Trophoblast cell (in vitro differentiated cells and primary cell): ENCODE measurements around the gene PPP4R1.

Source experiments
- DNase-seq, 2 donors: peaks; one replicate each; pipeline ENCODE4 v3.0.0-alpha.2; 2016
- H2AFZ ChIP-seq: 2 replicates; pipeline ENCODE4 v1.6.1; 2013; ENCODE audit warnings: low read length, moderate library complexity, mild to moderate bottlenecking; ENCODE audit not compliant: insufficient read depth, poor library complexity
- H2AK5ac ChIP-seq: 2 replicates; pipeline ENCODE4 v1.6.1; 2013; ENCODE audit warnings: mild to moderate bottlenecking, low read length
- H2BK120ac ChIP-seq: 2 replicates; pipeline ENCODE4 v1.6.1; 2013; ENCODE audit warnings: low read length, mild to moderate bottlenecking, moderate library complexity; ENCODE audit not compliant: insufficient read depth, poor library complexity
- H2BK12ac ChIP-seq: 2 replicates; pipeline ENCODE4 v1.6.1; 2013; ENCODE audit warnings: mild to moderate bottlenecking, low read length, moderate library complexity
- H2BK5ac ChIP-seq: 2 replicates; pipeline ENCODE4 v1.6.1; 2013; ENCODE audit warnings: low read length, low read depth, moderate library complexity, mild to moderate bottlenecking; ENCODE audit not compliant: poor library complexity
- H3K14ac ChIP-seq: 2 replicates; pipeline ENCODE4 v1.6.1; 2013; ENCODE audit warnings: mild to moderate bottlenecking, low read length
- H3K18ac ChIP-seq: 2 replicates; pipeline ENCODE4 v1.6.1; 2013; ENCODE audit warnings: mild to moderate bottlenecking, low read length
- H3K23ac ChIP-seq: 2 replicates; pipeline ENCODE4 v1.6.1; 2013; ENCODE audit warnings: low read length
- H3K27ac ChIP-seq: 2 replicates; pipeline ENCODE4 v1.5.1; 2013; ENCODE audit warnings: low read depth, mild to moderate bottlenecking, inconsistent platforms, low read length, moderate library complexity
- H3K27me3 ChIP-seq: 2 replicates; pipeline ENCODE4 v1.6.1; 2013; ENCODE audit warnings: inconsistent platforms, mild to moderate bottlenecking, low read length, moderate library complexity; ENCODE audit not compliant: insufficient read depth
- H3K36me3 ChIP-seq, 2 experiments: 1 replicate in 1 of 2; 2 replicates in 1 of 2; pipeline ENCODE4 v1.6.1; 2013; ENCODE audit warnings: low read length in 2 of 2, mild to moderate bottlenecking in 2 of 2, moderate library complexity in 1 of 2; ENCODE audit not compliant: insufficient read depth in 2 of 2, control insufficient read depth in 1 of 2
- H3K4ac ChIP-seq: 2 replicates; pipeline ENCODE4 v1.6.1; 2013; ENCODE audit warnings: low read depth, mild to moderate bottlenecking, low read length, moderate library complexity
- H3K4me1 ChIP-seq, 2 experiments: 1 replicate in 1 of 2; 2 replicates in 1 of 2; pipeline ENCODE4 v1.6.1; 2013; ENCODE audit warnings: low read length in 2 of 2, mild to moderate bottlenecking in 2 of 2, moderate library complexity in 1 of 2; ENCODE audit not compliant: insufficient read depth in 2 of 2, control insufficient read depth in 1 of 2
- H3K4me2 ChIP-seq: 2 replicates; pipeline ENCODE4 v1.6.1; 2013; ENCODE audit warnings: inconsistent platforms, mild to moderate bottlenecking, low read length, moderate library complexity
- H3K4me3 ChIP-seq: 2 replicates; pipeline ENCODE4 v1.5.1; 2013; ENCODE audit warnings: mild to moderate bottlenecking, low read depth, low read length, inconsistent platforms
- H3K79me1 ChIP-seq: one replicate; pipeline ENCODE4 v1.6.1; 2013; ENCODE audit warnings: low read length
- H3K79me2 ChIP-seq: 2 replicates; pipeline ENCODE4 v1.6.1; 2013; ENCODE audit warnings: low read length, mild to moderate bottlenecking; ENCODE audit not compliant: control insufficient read depth, insufficient read depth, poor library complexity
- H3K9ac ChIP-seq: 2 replicates; pipeline ENCODE4 v1.6.1; 2013; ENCODE audit warnings: mild to moderate bottlenecking, low read length
- H3K9me3 ChIP-seq: 2 replicates; pipeline ENCODE4 v1.6.1; 2013; ENCODE audit warnings: low read depth, mild to moderate bottlenecking, control low read depth, inconsistent platforms, low read length; ENCODE audit not compliant: insufficient read depth
- H4K12ac ChIP-seq: 2 replicates; pipeline ENCODE4 v1.6.1; 2013; ENCODE audit warnings: low read depth, mild to moderate bottlenecking, low read length, moderate library complexity
- H4K8ac ChIP-seq: 2 replicates; pipeline ENCODE4 v1.6.1; 2013; ENCODE audit warnings: low read depth, mild to moderate bottlenecking, low read length, moderate library complexity
- H4K91ac ChIP-seq: one replicate; pipeline ENCODE4 v1.6.1; 2013; ENCODE audit warnings: low read depth, mild to moderate bottlenecking, low read length, moderate library complexity
- WGBS: extraction: QIAGEN DNeasy Blood & Tissue Kit; methylation state at CpG from one replicate; pipeline ENCODE4 v1.1.7; 2013; ENCODE audit warnings: missing lambda C conversion rate; ENCODE audit not compliant: insufficient read length, insufficient coverage; ENCODE audit errors: extremely low coverage; 5-methylcytosine and 5-hydroxymethylcytosine counted together

PPP4R1 gene

GRCh38 chr18:9568186-9568585 lies 46.2 kb downstream of the PPP4R1 start:
- no peak overlapping the region for H4K12ac ChIP-seq
- no peak overlapping the region for H3K4me3 ChIP-seq
- no peak overlapping the region for H2AFZ ChIP-seq
- no peaks in the 10 kb centered on the region for H3K27me3 ChIP-seq
- H3K36me3 ChIP-seq = peaks cover 14 to 35% of the 10 kb centered on the region in 2 experiments
- no peaks in the 10 kb centered on the region for H3K4me1 ChIP-seq
- no peak overlapping the region for H3K18ac ChIP-seq
- H3K4ac ChIP-seq = no peak overlapping the region
- no peak overlapping the region for H4K91ac ChIP-seq
- H3K9ac ChIP-seq = no peak overlapping the region
- H3K27ac ChIP-seq = no peak overlapping the region
- no peak overlapping the region for H2BK5ac ChIP-seq
- no peak for DNase-seq
- no peak overlapping the region for H3K14ac ChIP-seq
- H4K8ac ChIP-seq = no peak overlapping the region
- no peaks in the 10 kb centered on the region for H3K79me2 ChIP-seq
- no peak overlapping the region for H2BK12ac ChIP-seq
- H3K4me2 ChIP-seq = no peak overlapping the region
- H2BK120ac ChIP-seq = no peak overlapping the region
- H3K79me1 ChIP-seq = no peaks in the 10 kb centered on the region
- H3K23ac ChIP-seq = no peak overlapping the region
- no peak overlapping the region for H2AK5ac ChIP-seq
- H3K9me3 ChIP-seq = no peaks in the 10 kb centered on the region

GRCh38 chr18:9565407-9565806 lies 49.0 kb downstream of the PPP4R1 start:
- H3K79me1 ChIP-seq = no peaks in the 10 kb centered on the region
- H4K8ac ChIP-seq = no peak overlapping the region
- DNase-seq = no peak
- H3K18ac ChIP-seq = no peak overlapping the region
- no peak overlapping the region for H2BK5ac ChIP-seq
- no peak overlapping the region for H3K23ac ChIP-seq
- no peak overlapping the region for H4K91ac ChIP-seq
- no peak overlapping the region for H3K14ac ChIP-seq
- no peak overlapping the region for H3K4me3 ChIP-seq
- no peak overlapping the region for H2BK12ac ChIP-seq
- H3K9me3 ChIP-seq = no peaks in the 10 kb centered on the region
- H3K9ac ChIP-seq = no peak overlapping the region
- H3K27ac ChIP-seq = no peak overlapping the region
- H3K4me1 ChIP-seq = no peaks in the 10 kb centered on the region
- WGBS = no CpG with 5 or more reads among the region's 2 CpGs
- H2BK120ac ChIP-seq = no peak overlapping the region
- H3K27me3 ChIP-seq = no peaks in the 10 kb centered on the region
- no peak overlapping the region for H2AFZ ChIP-seq
- no peak overlapping the region for H4K12ac ChIP-seq
- H3K4me2 ChIP-seq = no peak overlapping the region
- no peaks in the 10 kb centered on the region for H3K79me2 ChIP-seq
- H2AK5ac ChIP-seq = no peak overlapping the region
- no peak overlapping the region for H3K4ac ChIP-seq
- H3K36me3 ChIP-seq = peaks cover 25 to 43% of the 10 kb centered on the region in 2 experiments

- H4K91ac ChIP-seq = no peak overlapping the region
- no peak overlapping the region for H2BK5ac ChIP-seq
- no peaks in the 10 kb centered on the region for H3K4me1 ChIP-seq
- no peak overlapping the region for H2BK120ac ChIP-seq
- H3K18ac ChIP-seq = no peak overlapping the region
- H3K36me3 ChIP-seq = peaks cover 25 to 44% of the 10 kb centered on the region in 2 experiments
- H3K27me3 ChIP-seq = no peaks in the 10 kb centered on the region
- no peak overlapping the region for H4K8ac ChIP-seq
- WGBS = no CpG with 5 or more reads among the region's 4 CpGs
- H3K27ac ChIP-seq = no peak overlapping the region
- H3K9ac ChIP-seq = no peak overlapping the region
- H2BK12ac ChIP-seq = no peak overlapping the region
- H3K4me3 ChIP-seq = no peak overlapping the region
- H3K9me3 ChIP-seq = no peaks in the 10 kb centered on the region
- no peak overlapping the region for H3K4ac ChIP-seq
- no peak overlapping the region for H3K23ac ChIP-seq
- no peak overlapping the region for H2AFZ ChIP-seq
- no peaks in the 10 kb centered on the region for H3K79me2 ChIP-seq
- H2AK5ac ChIP-seq = no peak overlapping the region
- H3K4me2 ChIP-seq = no peak overlapping the region
- no peaks in the 10 kb centered on the region for H3K79me1 ChIP-seq
- DNase-seq = no peak
- H4K12ac ChIP-seq = no peak overlapping the region
- H3K14ac ChIP-seq = no peak overlapping the region
These were observed 51.0 kb downstream of the PPP4R1 start for GRCh38 chr18:9563331-9563730.

GRCh38 chr18:9562584-9562983 lies 51.8 kb downstream of the PPP4R1 start:
- no peak overlapping the region for H4K91ac ChIP-seq
- H3K4me1 ChIP-seq = no peaks in the 10 kb centered on the region
- no peaks in the 10 kb centered on the region for H3K79me2 ChIP-seq
- H3K4me3 ChIP-seq = no peak overlapping the region
- H3K27me3 ChIP-seq = no peaks in the 10 kb centered on the region
- no peak overlapping the region for H2BK5ac ChIP-seq
- H3K4ac ChIP-seq = no peak overlapping the region
- peaks cover 27 to 40% of the 10 kb centered on the region in 2 experiments for H3K36me3 ChIP-seq
- H3K9ac ChIP-seq = no peak overlapping the region
- no peak for DNase-seq
- H3K9me3 ChIP-seq = no peaks in the 10 kb centered on the region
- no peak overlapping the region for H4K12ac ChIP-seq
- no peak overlapping the region for H3K27ac ChIP-seq
- no peak overlapping the region for H2AK5ac ChIP-seq
- H3K14ac ChIP-seq = no peak overlapping the region
- WGBS = no CpG with 5 or more reads among the region's 4 CpGs
- H3K18ac ChIP-seq = no peak overlapping the region
- H2BK120ac ChIP-seq = no peak overlapping the region
- no peak overlapping the region for H2BK12ac ChIP-seq
- no peak overlapping the region for H3K23ac ChIP-seq
- no peak overlapping the region for H3K4me2 ChIP-seq
- no peaks in the 10 kb centered on the region for H3K79me1 ChIP-seq
- H2AFZ ChIP-seq = no peak overlapping the region
- no peak overlapping the region for H4K8ac ChIP-seq
